Measurements from ENCODE around the gene GLG1.

GRCh38 chr16:74485916-74486315 is 121.0 kb downstream of the GLG1 start:
- no peak for TF ChIP-seq SMC3 (conservative IDR thresholded peaks at IDR 0.05; ENCODE audit: poor library complexity)
- TF ChIP-seq EP300 (conservative IDR thresholded peaks at IDR 0.05; ENCODE audit: poor library complexity, severe bottlenecking): no peak
- TF ChIP-seq EZH2 (IDR thresholded peaks at IDR 0.05; ENCODE audit: borderline replicate concordance, insufficient read depth, low read length, poor library complexity, severe bottlenecking): no peak

Measured in neural cell (in vitro differentiated cells).